ENCODE results near the gene RGS7BP. TPM values are rescaled to one million over a fixed set of nuclear protein-coding genes. Genes with fewer than 3 reads are reported as not detected.

The RGS7BP gene
- total RNA-seq, 1 experiment from 2014 or later = not detected

GRCh38 chr5:64625678-64626077, 119.9 kb downstream of the RGS7BP start:
- Histone ChIP-seq H3K27ac (ENCODE audit: low read length) (no peak overlapping the region), H3K4me3 (ENCODE audit: low read depth in 2 of 2, low read length in 2 of 2) (no peak overlapping the region), H3K27me3 (ENCODE audit: control insufficient read depth, insufficient read depth, low read length) (peaks cover 2% of the 10 kb centered on the region; the same call in 1 of the 2 replicates), H3K9me3 (ENCODE audit: control insufficient read depth, insufficient read depth, low read depth, low read length) (no peaks in the 10 kb centered on the region), H3K4me1 (ENCODE audit: control insufficient read depth, insufficient read depth, low read length) (no peaks in the 10 kb centered on the region), H3K36me3 (ENCODE audit: control insufficient read depth, insufficient read depth, low read length) (no peaks in the 10 kb centered on the region)
- no peak for ATAC-seq
- BruUV-seq (replicated peaks) = no TSS peak
- in situ Hi-C loops (cut with HindIII; ENCODE audit: low pct_unique_long_range_greater_than_20kb, low sequenced_read_pairs) = no loop called here
- CTCF ChIA-PET = no interaction called here
- intact Hi-C loops (cut with micrococcal nuclease; ENCODE audit: unreplicated experiment) = no loop called here
- POLR2A ChIA-PET = no interaction called here
- no peak for TF ChIP-seq CTCF (IDR thresholded peaks at IDR 0.05)
- TF ChIP-seq POLR2AphosphoS5 (IDR thresholded peaks at IDR 0.05; ENCODE audit: low read depth, low read length) = no peak
- no peak for TF ChIP-seq TCF7L2 (IDR thresholded peaks at IDR 0.05; ENCODE audit: low read depth, low read length)
- TF ChIP-seq SIN3A (IDR thresholded peaks at IDR 0.05; ENCODE audit: borderline replicate concordance, insufficient read depth, low read depth, low read length) = no peak
- TF ChIP-seq REST (IDR thresholded peaks at IDR 0.05; ENCODE audit: insufficient read depth in 1 of 2, low read depth in 2 of 2, low read length in 1 of 2) = no peak
- DNase-seq (ENCODE audit: low read depth, low spot score) = no peak

GRCh38 chr5:64628901-64629300, 123.1 kb downstream of the RGS7BP start:
- intact Hi-C loops (cut with micrococcal nuclease; ENCODE audit: unreplicated experiment) (no loop called here), in situ Hi-C loops (cut with HindIII; ENCODE audit: low pct_unique_long_range_greater_than_20kb, low sequenced_read_pairs) (no loop called here)
- BruUV-seq (replicated peaks) = no TSS peak
- TF ChIP-seq REST (IDR thresholded peaks at IDR 0.05; ENCODE audit: insufficient read depth in 1 of 2, low read depth in 2 of 2, low read length in 1 of 2) (no peak), SIN3A (IDR thresholded peaks at IDR 0.05; ENCODE audit: borderline replicate concordance, insufficient read depth, low read depth, low read length) (no peak), TCF7L2 (IDR thresholded peaks at IDR 0.05; ENCODE audit: low read depth, low read length) (no peak), CTCF (IDR thresholded peaks at IDR 0.05) (no peak), POLR2AphosphoS5 (IDR thresholded peaks at IDR 0.05; ENCODE audit: low read depth, low read length) (no peak)
- ChIA-PET CTCF (no interaction called here), POLR2A (no interaction called here)
- Histone ChIP-seq H3K9me3 (ENCODE audit: control insufficient read depth, insufficient read depth, low read depth, low read length) (no peaks in the 10 kb centered on the region), H3K4me1 (ENCODE audit: control insufficient read depth, insufficient read depth, low read length) (no peaks in the 10 kb centered on the region), H3K27ac (ENCODE audit: low read length) (no peak overlapping the region), H3K27me3 (ENCODE audit: control insufficient read depth, insufficient read depth, low read length) (no peaks in the 10 kb centered on the region; the same call in 1 of the 2 replicates), H3K36me3 (ENCODE audit: control insufficient read depth, insufficient read depth, low read length) (no peaks in the 10 kb centered on the region), H3K4me3 (ENCODE audit: low read depth in 2 of 2, low read length in 2 of 2) (no peak overlapping the region)
- ATAC-seq (no peak), DNase-seq (ENCODE audit: low read depth, low spot score) (no peak)

Measured in Panc1 (cell line).